ENCODE measurements around the gene TMTC2. TPM values are rescaled to one million over a fixed set of nuclear protein-coding genes. Genes with fewer than 3 reads are reported as not detected.

Gene TMTC2
- total RNA-seq, 1 donor from 2014 or later = 25.5 TPM

DNA sequence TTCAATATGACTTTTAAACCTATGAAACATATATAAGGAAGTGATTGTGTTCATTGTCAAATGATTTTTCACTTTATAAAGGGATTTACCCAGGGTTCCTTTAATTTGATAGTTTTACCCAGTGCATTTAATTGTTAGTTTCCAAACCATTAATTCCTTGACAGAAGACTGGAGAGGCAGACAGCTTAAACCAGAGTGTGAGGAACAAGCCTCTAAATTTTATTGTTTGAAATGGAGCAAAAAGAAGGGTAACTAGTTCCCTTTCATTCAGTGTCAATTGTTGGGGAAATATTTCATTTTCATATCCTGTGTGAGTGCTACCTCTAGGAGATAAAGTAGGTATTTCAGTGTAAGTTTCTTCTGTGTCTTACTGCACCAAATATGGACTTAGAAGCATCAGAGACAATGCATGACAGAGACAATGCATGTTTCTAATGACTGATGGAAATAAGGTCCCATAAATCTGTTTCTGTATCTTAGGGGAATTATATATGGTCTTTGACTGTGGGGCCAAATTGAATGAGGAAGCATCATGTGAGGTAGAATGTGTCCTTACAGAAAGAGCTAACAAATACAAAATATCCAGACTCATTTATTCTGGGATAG is 120.5 kb downstream of the TMTC2 start:
- Mint-ChIP-seq H3K4me1 (no peaks in the 10 kb centered on the region), H3K36me3 (peaks cover 16% of the 10 kb centered on the region), H3K9me3 (no peaks in the 10 kb centered on the region), H3K27me3 (ENCODE audit: insufficient read depth, low read depth) (peaks cover 2% of the 10 kb centered on the region), H3K27ac (no peak overlapping the region), H3K4me3 (no peak overlapping the region)
- H3K27ac ChIP-seq = no peak overlapping the region
- no peaks in the 10 kb centered on the region for H3K36me3 ChIP-seq
- H4K20me1 ChIP-seq (ENCODE audit: low read depth) = no peaks in the 10 kb centered on the region
- H3K4me2 ChIP-seq = no peak overlapping the region
- H3K9ac ChIP-seq = no peak overlapping the region
- no peaks in the 10 kb centered on the region for H3K27me3 ChIP-seq
- H3K9me3 ChIP-seq (ENCODE audit: low read depth) = no peaks in the 10 kb centered on the region
- no peaks in the 10 kb centered on the region for H3F3A ChIP-seq (ENCODE audit: low read depth)
- H2AFZ ChIP-seq (replicated peaks) = no peak overlapping the region
- no peaks in the 10 kb centered on the region for H3K79me2 ChIP-seq (ENCODE audit: low read depth)
- TF ChIP-seq EZH2phosphoT487 (IDR thresholded peaks at IDR 0.05) = no peak
- no peak for TF ChIP-seq EZH2 (IDR thresholded peaks at IDR 0.05)
- TF ChIP-seq CTCF (IDR thresholded peaks at IDR 0.05) = no peak
- no peak overlapping the region for H3K4me3 ChIP-seq
- no peaks in the 10 kb centered on the region for H3K4me1 ChIP-seq
- no peak for DNase-seq (ENCODE audit: low spot score)

DNA sequence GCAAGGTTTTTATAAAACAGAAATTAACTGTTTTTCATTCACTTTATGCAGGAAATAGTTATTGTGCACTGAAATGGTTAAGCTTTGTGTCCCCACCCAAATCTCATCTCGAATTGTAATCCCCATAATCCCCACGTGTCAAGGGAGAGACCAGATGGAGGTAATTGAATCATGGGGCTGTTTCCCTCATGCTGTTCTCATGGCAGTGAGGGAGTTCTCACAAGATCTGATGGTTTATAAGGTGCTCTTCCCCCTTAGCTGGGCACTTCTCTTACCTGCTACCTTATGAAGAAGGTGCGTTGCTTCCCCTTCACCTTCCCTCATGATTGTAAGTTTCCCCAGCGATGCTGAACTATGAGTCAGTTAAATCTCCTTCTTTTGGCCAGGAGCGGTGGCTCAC is 123.9 kb downstream of the TMTC2 start:
- no peaks in the 10 kb centered on the region for H3K4me1 ChIP-seq
- H3F3A ChIP-seq (ENCODE audit: low read depth) = no peaks in the 10 kb centered on the region
- Mint-ChIP-seq H3K4me3 (no peak overlapping the region), H3K27ac (no peak overlapping the region), H3K27me3 (ENCODE audit: insufficient read depth, low read depth) (peaks cover 2% of the 10 kb centered on the region), H3K36me3 (peaks cover 14% of the 10 kb centered on the region), H3K9me3 (no peaks in the 10 kb centered on the region), H3K4me1 (no peaks in the 10 kb centered on the region)
- H3K9me3 ChIP-seq (ENCODE audit: low read depth) = no peaks in the 10 kb centered on the region
- H3K9ac ChIP-seq = no peak overlapping the region
- no peaks in the 10 kb centered on the region for H3K36me3 ChIP-seq
- H2AFZ ChIP-seq (replicated peaks) = no peak overlapping the region
- no peaks in the 10 kb centered on the region for H3K27me3 ChIP-seq
- H3K4me2 ChIP-seq = no peak overlapping the region
- H3K79me2 ChIP-seq (ENCODE audit: low read depth) = no peaks in the 10 kb centered on the region
- H3K27ac ChIP-seq = no peak overlapping the region
- no peak for DNase-seq (ENCODE audit: low spot score)
- no peak overlapping the region for H3K4me3 ChIP-seq
- no peaks in the 10 kb centered on the region for H4K20me1 ChIP-seq (ENCODE audit: low read depth)
- TF ChIP-seq EZH2 (IDR thresholded peaks at IDR 0.05) (no peak), EZH2phosphoT487 (IDR thresholded peaks at IDR 0.05) (no peak), CTCF (IDR thresholded peaks at IDR 0.05) (no peak)

DNA sequence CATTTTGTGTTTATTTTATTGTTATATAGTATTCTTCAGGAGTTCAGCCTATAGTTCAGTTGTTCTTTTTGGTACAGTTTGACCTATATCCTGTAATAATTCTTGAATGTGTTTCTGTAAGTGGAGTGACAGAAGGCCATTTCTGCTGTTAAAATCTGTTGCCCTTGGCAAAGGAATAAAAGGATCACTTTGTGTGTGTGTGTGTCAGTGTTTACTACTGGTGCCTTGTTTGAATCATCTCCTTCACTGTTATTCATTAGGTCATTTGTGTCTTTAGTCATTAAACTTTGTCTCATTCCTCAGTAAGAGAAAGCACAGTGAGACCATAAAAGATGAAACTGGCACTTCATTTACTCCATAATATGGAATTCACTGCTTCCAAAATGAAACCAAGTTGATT is 130.7 kb downstream of the TMTC2 start:
- H3K4me3 ChIP-seq = no peak overlapping the region
- H3K9ac ChIP-seq = no peak overlapping the region
- no peak overlapping the region for H3K27ac Mint-ChIP-seq
- no peaks in the 10 kb centered on the region for H3K27me3 Mint-ChIP-seq (ENCODE audit: insufficient read depth, low read depth)
- no peaks in the 10 kb centered on the region for H3K4me1 Mint-ChIP-seq
- H3K4me2 ChIP-seq = no peak overlapping the region
- no peaks in the 10 kb centered on the region for H3K36me3 ChIP-seq
- H3K79me2 ChIP-seq (ENCODE audit: low read depth) = no peaks in the 10 kb centered on the region
- no peak for TF ChIP-seq CTCF (IDR thresholded peaks at IDR 0.05)
- no peak for TF ChIP-seq EZH2phosphoT487 (IDR thresholded peaks at IDR 0.05)
- no peak for TF ChIP-seq EZH2 (IDR thresholded peaks at IDR 0.05)
- no peak overlapping the region for H3K4me3 Mint-ChIP-seq
- H2AFZ ChIP-seq (replicated peaks) = no peak overlapping the region
- H3K9me3 Mint-ChIP-seq = no peaks in the 10 kb centered on the region
- H3K27me3 ChIP-seq = no peaks in the 10 kb centered on the region
- H4K20me1 ChIP-seq (ENCODE audit: low read depth) = no peaks in the 10 kb centered on the region
- H3K36me3 Mint-ChIP-seq = peaks cover 16% of the 10 kb centered on the region
- no peak overlapping the region for H3K27ac ChIP-seq
- H3K9me3 ChIP-seq (ENCODE audit: low read depth) = no peaks in the 10 kb centered on the region
- DNase-seq (ENCODE audit: low spot score) = no peak
- H3K4me1 ChIP-seq = no peaks in the 10 kb centered on the region
- no peaks in the 10 kb centered on the region for H3F3A ChIP-seq (ENCODE audit: low read depth)
